Measurements from ENCODE around the gene EIF2AK3. TPM values are rescaled to one million over a fixed set of nuclear protein-coding genes. Genes with fewer than 3 reads are reported as not detected.

The EIF2AK3 gene
- total and polyA plus RNA-seq, 2 of the 13 experiments (the other 11 are each of a cell fraction or from before 2014, with no cell fraction given) = 10.3 to 30.6 TPM

GRCh38 chr2:88627055-88627855 is at the start of gene EIF2AK3 (continued):
- TF ChIP-seq ZMYM4 (CRISPR knock-in tag; IDR thresholded peaks at IDR 0.05) = peak; percentile 95
- no peak for TF ChIP-seq ZNF572 (CRISPR knock-in tag; IDR thresholded peaks at IDR 0.05)
- TF ChIP-seq GATA4 (IDR thresholded peaks at IDR 0.05; ENCODE audit: borderline replicate concordance, low read depth) = no peak
- TF ChIP-seq, protein P1, sequence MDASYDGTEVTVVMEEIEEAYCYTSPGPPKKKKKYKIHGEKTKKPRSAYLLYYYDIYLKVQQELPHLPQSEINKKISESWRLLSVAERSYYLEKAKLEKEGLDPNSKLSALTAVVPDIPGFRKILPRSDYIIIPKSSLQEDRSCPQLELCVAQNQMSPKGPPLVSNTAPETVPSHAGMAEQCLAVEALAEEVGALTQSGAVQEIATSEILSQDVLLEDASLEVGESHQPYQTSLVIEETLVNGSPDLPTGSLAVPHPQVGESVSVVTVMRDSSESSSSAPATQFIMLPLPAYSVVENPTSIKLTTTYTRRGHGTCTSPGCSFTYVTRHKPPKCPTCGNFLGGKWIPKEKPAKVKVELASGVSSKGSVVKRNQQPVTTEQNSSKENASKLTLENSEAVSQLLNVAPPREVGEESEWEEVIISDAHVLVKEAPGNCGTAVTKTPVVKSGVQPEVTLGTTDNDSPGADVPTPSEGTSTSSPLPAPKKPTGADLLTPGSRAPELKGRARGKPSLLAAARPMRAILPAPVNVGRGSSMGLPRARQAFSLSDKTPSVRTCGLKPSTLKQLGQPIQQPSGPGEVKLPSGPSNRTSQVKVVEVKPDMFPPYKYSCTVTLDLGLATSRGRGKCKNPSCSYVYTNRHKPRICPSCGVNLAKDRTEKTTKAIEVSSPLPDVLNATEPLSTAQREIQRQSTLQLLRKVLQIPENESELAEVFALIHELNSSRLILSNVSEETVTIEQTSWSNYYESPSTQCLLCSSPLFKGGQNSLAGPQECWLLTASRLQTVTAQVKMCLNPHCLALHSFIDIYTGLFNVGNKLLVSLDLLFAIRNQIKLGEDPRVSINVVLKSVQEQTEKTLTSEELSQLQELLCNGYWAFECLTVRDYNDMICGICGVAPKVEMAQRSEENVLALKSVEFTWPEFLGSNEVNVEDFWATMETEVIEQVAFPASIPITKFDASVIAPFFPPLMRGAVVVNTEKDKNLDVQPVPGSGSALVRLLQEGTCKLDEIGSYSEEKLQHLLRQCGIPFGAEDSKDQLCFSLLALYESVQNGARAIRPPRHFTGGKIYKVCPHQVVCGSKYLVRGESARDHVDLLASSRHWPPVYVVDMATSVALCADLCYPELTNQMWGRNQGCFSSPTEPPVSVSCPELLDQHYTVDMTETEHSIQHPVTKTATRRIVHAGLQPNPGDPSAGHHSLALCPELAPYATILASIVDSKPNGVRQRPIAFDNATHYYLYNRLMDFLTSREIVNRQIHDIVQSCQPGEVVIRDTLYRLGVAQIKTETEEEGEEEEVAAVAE (CRISPR knock-in tag; IDR thresholded peaks at IDR 0.05; ENCODE audit: borderline replicate concordance) = 0 out of 2 replicates have a peak, but pooled peaks have one; percentile 42
- TF ChIP-seq NRL (CRISPR knock-in tag; IDR thresholded peaks at IDR 0.05; ENCODE audit: borderline replicate concordance) = no peak; the same call in 1 of the 2 replicates
- no peak for TF ChIP-seq POLR2AphosphoS2 (IDR thresholded peaks at IDR 0.05; ENCODE audit: low read depth, low read length)
- no peak for TF ChIP-seq AKAP8 (CRISPR knock-in tag; IDR thresholded peaks at IDR 0.05)
- no peak for TF ChIP-seq SP5 (CRISPR knock-in tag; IDR thresholded peaks at IDR 0.05; ENCODE audit: borderline replicate concordance, low read depth)
- peak; percentile 26; the same call in 1 of the 2 replicates for TF ChIP-seq ZNF639 (CRISPR knock-in tag; conservative IDR thresholded peaks at IDR 0.05)
- TF ChIP-seq KLF15 (CRISPR knock-in tag; IDR thresholded peaks at IDR 0.05; ENCODE audit: borderline replicate concordance) = peak; percentile 2; the same call in 1 of the 2 replicates
- TF ChIP-seq FOXJ3 (CRISPR knock-in tag; IDR thresholded peaks at IDR 0.05; ENCODE audit: borderline replicate concordance) = peak; percentile 37; the same call in 1 of the 2 replicates
- TF ChIP-seq ZNF746 (CRISPR knock-in tag; IDR thresholded peaks at IDR 0.05) = no peak
- TF ChIP-seq CC2D1A (CRISPR knock-in tag; IDR thresholded peaks at IDR 0.05) = no peak
- no peak for TF ChIP-seq GTF3A (CRISPR knock-in tag; conservative IDR thresholded peaks at IDR 0.05)
- peak; percentile 46 for TF ChIP-seq KLF6 (CRISPR knock-in tag; IDR thresholded peaks at IDR 0.05)
- peak; percentile 5; the same call in 1 of the 2 replicates for TF ChIP-seq HMG20B (CRISPR knock-in tag; conservative IDR thresholded peaks at IDR 0.05)
- TF ChIP-seq DPF2 (CRISPR knock-in tag; IDR thresholded peaks at IDR 0.05; ENCODE audit: borderline replicate concordance, low read depth) = no peak
- peak; percentile 87 for TF ChIP-seq PHF8 (CRISPR knock-in tag; IDR thresholded peaks at IDR 0.05)
- TF ChIP-seq ZC3H13 (CRISPR knock-in tag; IDR thresholded peaks at IDR 0.05) = peak; percentile 67; the same call in 1 of the 2 replicates
- peak; percentile 68; the same call in 1 of the 2 replicates for TF ChIP-seq IRX3 (CRISPR knock-in tag; IDR thresholded peaks at IDR 0.05; ENCODE audit: borderline replicate concordance, low read depth)
- TF ChIP-seq, protein P2, sequence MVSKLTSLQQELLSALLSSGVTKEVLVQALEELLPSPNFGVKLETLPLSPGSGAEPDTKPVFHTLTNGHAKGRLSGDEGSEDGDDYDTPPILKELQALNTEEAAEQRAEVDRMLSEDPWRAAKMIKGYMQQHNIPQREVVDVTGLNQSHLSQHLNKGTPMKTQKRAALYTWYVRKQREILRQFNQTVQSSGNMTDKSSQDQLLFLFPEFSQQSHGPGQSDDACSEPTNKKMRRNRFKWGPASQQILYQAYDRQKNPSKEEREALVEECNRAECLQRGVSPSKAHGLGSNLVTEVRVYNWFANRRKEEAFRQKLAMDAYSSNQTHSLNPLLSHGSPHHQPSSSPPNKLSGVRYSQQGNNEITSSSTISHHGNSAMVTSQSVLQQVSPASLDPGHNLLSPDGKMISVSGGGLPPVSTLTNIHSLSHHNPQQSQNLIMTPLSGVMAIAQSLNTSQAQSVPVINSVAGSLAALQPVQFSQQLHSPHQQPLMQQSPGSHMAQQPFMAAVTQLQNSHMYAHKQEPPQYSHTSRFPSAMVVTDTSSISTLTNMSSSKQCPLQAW (CRISPR knock-in tag; IDR thresholded peaks at IDR 0.05) = no peak
- TF ChIP-seq ZNF562 (CRISPR knock-in tag; IDR thresholded peaks at IDR 0.05; ENCODE audit: borderline replicate concordance) = no peak
